HG02970 (cell line): ENCODE measurements around the gene PSME4.
"Not testable (repeated sequence)": the region's sequence is repeated elsewhere in the genome, so short reads cannot be mapped to it uniquely, and the experiment has no call there.

Source experiments
- ATAC-seq: cut with Tn5 transposase; IDR thresholded peaks from one replicate; pipeline ENCODE4 v1.9.1; 2021; ENCODE audit warnings: mild to moderate bottlenecking, moderate library complexity, moderate number of reproducible peaks; ENCODE audit not compliant: unreplicated experiment, low FRiP score

PSME4 gene

GRCh38 chr2:53843595-53843994, 127.2 kb downstream of the PSME4 start:
- ATAC-seq = no peak

DNA sequence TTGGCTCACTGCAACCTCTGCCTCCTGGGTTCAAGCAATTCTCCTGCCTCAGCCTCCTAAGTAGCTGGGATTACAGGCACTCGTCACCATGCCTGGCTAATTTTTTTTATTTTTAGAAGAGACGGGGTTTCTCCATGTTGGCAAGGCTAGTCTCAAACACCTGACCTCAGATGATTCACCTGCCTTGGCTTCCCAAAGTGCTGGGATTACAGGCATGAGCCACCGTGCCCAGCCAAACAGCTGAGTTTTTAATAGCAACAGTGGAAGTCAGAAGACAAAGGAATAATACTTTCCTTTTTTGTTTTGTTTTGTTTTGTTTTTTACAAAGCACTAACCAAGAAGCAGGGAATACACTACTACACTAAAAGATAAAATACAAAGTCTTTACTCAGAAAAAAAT, 127.9 kb downstream of the PSME4 start:
- no peak for ATAC-seq

DNA sequence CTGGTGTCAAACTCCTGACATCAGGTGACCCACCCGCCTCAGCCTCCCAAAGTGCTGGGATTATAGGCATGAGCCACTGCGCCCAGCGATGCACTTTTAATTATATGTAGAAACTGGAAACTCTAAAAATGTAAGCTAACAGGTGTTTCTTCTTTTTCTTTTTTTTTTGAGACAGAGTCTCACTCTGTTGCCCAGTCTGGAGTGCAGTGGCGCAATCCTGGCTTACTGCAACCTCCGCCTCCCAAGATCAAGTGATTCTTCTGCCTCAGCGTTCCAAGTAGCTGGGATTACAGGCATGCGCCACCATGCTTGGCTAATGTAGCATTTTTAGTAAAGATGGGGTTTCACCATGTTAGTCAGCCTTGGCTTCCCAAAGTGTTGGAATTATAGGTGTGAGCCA, 129.1 kb downstream of the PSME4 start:
- ATAC-seq = not testable (repeated sequence)

GRCh38 chr2:53840580-53840979, 130.2 kb downstream of the PSME4 start:
- ATAC-seq = no peak

DNA sequence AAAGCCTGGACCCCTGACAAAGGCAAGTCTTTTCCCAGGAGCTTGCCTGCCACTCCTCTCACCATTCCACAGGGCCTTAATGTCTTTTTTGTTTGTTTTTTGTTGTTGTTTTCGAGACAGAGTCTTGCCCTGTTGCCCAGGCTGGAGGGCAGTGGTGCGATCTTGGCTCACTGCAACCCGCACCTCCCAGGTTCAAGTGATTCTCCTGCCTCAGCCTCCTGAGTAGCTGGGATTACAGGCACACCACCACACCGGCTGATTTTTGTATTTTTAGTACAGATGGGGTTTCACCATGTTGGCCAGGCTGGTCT, 140.9 kb downstream of the PSME4 start:
- ATAC-seq = not testable (repeated sequence)

GRCh38 chr2:53829273-53829979, 141.4 kb downstream of the PSME4 start:
- ATAC-seq = no peak

- no peak for ATAC-seq
These were observed 142.5 kb downstream of the PSME4 start for GRCh38 chr2:53828331-53828730.

GRCh38 chr2:53827398-53828175, 143.2 kb downstream of the PSME4 start:
- ATAC-seq = no peak

DNA sequence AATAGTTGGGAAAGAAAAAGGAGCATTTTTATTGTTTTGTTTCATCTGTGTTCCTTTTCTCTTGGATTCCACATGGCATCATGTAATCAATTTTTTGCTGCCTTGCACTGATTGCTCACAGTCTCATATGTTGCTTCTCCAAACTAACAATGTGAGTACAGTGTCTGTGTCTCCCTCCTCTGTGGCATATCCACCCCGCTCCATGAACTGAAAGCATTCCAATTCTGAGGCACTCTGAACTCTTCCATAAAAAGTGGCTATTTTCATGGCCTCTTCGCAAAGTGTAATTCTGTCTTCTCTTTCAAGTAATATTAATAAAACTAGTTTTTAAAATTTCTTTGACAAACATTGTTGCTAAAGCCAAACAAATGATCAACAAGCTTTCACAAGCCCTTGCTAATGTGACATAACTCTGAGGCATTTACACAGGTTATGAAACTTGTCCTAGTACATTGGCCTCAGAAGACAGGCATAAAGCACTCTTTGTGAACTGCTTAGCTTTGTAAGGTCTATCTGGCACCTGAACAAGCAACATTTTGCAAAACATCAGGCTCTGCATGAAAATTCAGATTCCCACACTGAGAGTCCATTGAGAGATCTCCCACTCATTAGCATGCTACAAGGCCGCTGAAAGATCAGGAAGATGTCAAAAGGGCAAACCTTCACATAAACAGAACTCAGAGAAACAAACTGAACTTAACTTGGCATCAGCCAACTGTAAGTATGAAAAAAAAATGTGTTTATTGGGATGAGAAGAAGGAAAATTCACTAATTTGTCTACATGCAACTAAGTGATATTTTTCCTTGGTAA, 144.0 kb downstream of the PSME4 start:
- no peak for ATAC-seq

- ATAC-seq = no peak
These were observed 144.8 kb downstream of the PSME4 start for GRCh38 chr2:53826030-53826410.

DNA sequence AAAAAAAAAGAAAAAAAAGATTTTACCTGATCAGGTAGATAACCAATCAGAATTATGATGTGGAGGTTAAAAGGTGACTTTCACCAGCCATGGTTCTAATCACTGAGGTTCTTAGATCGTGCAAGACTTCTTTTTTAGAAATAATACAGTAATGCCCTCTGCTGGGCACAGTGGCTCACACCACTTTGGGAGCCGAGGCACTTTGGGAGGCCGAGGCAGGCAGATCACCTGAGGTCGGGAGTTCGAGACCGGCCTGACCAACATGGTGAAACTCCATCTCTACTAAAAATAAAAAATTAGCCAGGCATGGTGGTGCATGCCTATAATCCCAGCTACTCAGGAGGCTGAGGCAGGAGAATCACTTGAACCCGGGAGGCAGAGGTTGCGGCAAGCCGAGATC, 147.2 kb downstream of the PSME4 start:
- ATAC-seq = not testable (repeated sequence)

DNA sequence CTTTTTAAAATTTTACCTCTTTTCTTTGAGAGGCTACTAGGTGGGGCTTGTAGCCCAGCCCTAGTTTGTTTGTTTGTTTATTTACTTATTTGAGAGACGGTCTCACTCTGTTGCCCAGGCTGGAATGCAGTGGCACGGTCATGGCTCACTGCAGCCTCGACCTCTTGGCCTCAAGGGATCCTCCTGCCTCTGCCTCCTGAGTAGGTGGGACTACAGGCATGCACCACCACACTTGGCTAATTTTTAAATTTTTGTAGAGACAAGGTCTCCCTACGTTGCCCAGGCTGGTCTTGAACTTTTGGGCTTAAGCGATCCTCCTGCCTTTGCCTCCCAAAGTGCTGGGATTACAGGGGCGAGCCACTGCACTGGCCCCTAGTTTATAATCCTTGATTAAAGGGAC, 149.0 kb downstream of the PSME4 start:
- ATAC-seq = no peak

DNA sequence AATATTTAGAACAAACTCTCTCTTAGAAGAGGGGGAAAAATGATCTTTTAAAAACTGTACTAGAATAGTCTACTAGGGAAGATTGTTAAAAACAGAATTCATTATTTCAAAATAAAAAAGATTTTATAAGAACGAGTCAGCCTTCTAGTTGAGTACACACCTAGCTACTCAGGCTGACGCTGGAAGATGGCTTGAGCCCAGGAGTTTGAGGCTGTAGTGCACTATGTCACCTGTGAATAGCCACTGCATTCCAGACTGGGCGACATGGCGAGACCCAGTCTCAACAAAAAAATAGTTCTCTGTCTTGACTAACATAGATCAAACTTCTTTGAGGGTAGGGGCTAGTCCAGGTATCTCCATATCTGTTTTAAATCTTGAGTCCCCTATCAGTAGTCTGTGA, 150.1 kb downstream of the PSME4 start:
- ATAC-seq = no peak

DNA sequence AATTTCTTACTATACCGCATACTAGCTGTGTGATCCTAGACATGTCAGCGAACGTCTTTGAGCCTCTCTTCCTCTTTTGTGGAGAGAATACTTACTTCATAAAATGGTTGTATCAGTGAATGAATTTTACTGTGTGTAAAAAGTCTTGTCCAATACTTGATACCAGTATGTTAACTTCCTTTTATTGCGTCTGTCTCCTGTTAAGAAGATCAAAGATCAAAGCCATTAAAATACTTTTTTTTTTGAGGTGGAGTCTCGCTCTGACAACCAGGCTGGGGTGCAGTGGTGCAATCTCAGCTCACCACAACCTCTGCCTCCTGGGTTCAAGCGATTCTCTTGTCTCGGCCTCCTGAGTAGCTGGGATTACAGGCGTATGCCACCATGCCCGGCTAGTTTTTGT, 150.7 kb downstream of the PSME4 start:
- no peak for ATAC-seq

- ATAC-seq = no peak
These were observed 151.2 kb downstream of the PSME4 start for GRCh38 chr2:53819634-53820033.

- no peak for ATAC-seq
These were observed 151.8 kb downstream of the PSME4 start for GRCh38 chr2:53818854-53819435.
